IMR-90 (cell line): ENCODE data around the gene IREB2. TPM values are rescaled to one million over a fixed set of nuclear protein-coding genes. Genes with fewer than 3 reads are reported as not detected.

Experiments
- ATAC-seq: fragments of 200-7000 bp; cut with Tn5 transposase; 2 replicates; pipeline ENCODE4 v1.9.1; 2020; ENCODE audit warnings: low read depth, mild to moderate bottlenecking, moderate library complexity
- BruUV-seq: library from RNA; stranded (reverse); fragments of 400-500 nt; replicated peaks from 2 replicates; lab custom pipeline; 2021; lab: Mats Ljungman, UMichigan
- CTCF ChIA-PET: fragments of 300-600 bp; formaldehyde crosslinking; extraction: SDS; loops from one replicate; lab custom pipeline; 2021; ENCODE audit warnings: antibody characterized with exemption; lab: Yijun Ruan, JAX
- POLR2A ChIA-PET: fragments of 300-600 bp; sonication (Branson Sonifier 250); formaldehyde crosslinking; loops from one replicate; lab custom pipeline; 2022; ENCODE audit warnings: antibody characterized with exemption; ENCODE audit not compliant: unreplicated experiment; lab: Charles Lee
- DNase-seq: peaks from one replicate; pipeline ENCODE4 v3.0.0; 2013
- H2AFZ ChIP-seq: replicated peaks from 2 replicates; pipeline ENCODE3; 2013; ENCODE audit warnings: low read length, mild to moderate bottlenecking; ENCODE audit not compliant: poor library complexity
- H2AK5ac ChIP-seq: 2 replicates; pipeline ENCODE4 v1.6.1; 2013; ENCODE audit warnings: low read depth, low read length, inconsistent platforms
- H2AK9ac ChIP-seq: replicated peaks from 2 replicates; pipeline ENCODE3; 2013; ENCODE audit warnings: mild to moderate bottlenecking, low read depth, low read length, moderate library complexity; ENCODE audit not compliant: poor library complexity
- H2BK120ac ChIP-seq: 2 replicates; pipeline ENCODE4 v1.6.1; 2013; ENCODE audit warnings: low read depth, low read length, inconsistent platforms
- H2BK15ac ChIP-seq: 3 replicates; pipeline ENCODE4 v1.6.1; 2013; ENCODE audit warnings: low read depth, low read length, inconsistent platforms
- H2BK20ac ChIP-seq: 2 replicates; pipeline ENCODE4 v1.6.1; 2013; ENCODE audit warnings: low read depth, mild to moderate bottlenecking, inconsistent platforms, low read length, moderate library complexity
- H2BK5ac ChIP-seq: 2 replicates; pipeline ENCODE4 v1.6.1; 2013; ENCODE audit warnings: mild to moderate bottlenecking, low read depth, low read length, inconsistent platforms; ENCODE audit not compliant: poor library complexity, severe bottlenecking
- H3K14ac ChIP-seq: replicated peaks from 2 replicates; pipeline ENCODE4 v1.6.1; 2013; ENCODE audit warnings: low read depth, low read length, inconsistent platforms
- H3K18ac ChIP-seq: 2 replicates; pipeline ENCODE4 v1.6.1; 2013; ENCODE audit warnings: low read depth, low read length, control low read depth
- H3K23ac ChIP-seq: 2 replicates; pipeline ENCODE4 v1.6.1; 2013; ENCODE audit warnings: low read depth, low read length, inconsistent platforms
- H3K27ac ChIP-seq: 2 replicates; pipeline ENCODE4 v1.5.1; 2013; ENCODE audit warnings: mild to moderate bottlenecking, control low read depth, low read length; ENCODE audit not compliant: insufficient read depth
- H3K27me3 ChIP-seq: 2 replicates; pipeline ENCODE4 v1.6.1; 2013; ENCODE audit warnings: low read length; ENCODE audit not compliant: control insufficient read depth, insufficient read depth
- H3K36me3 ChIP-seq: 2 replicates; pipeline ENCODE4 v1.6.1; 2013; ENCODE audit warnings: low read length, mixed read lengths; ENCODE audit not compliant: control insufficient read depth, insufficient read depth
- H3K4ac ChIP-seq: 2 replicates; pipeline ENCODE4 v1.6.1; 2013; ENCODE audit warnings: low read depth, low read length, inconsistent platforms
- H3K4me1 ChIP-seq: 2 replicates; pipeline ENCODE4 v1.6.1; 2013; ENCODE audit warnings: low read length, mixed read lengths; ENCODE audit not compliant: control insufficient read depth, insufficient read depth
- H3K4me2 ChIP-seq: 2 replicates; pipeline ENCODE4 v1.6.1; 2013; ENCODE audit warnings: low read depth, mild to moderate bottlenecking, control low read depth, low read length, moderate library complexity
- H3K4me3 ChIP-seq: 2 replicates; pipeline ENCODE4 v1.5.1; 2013; ENCODE audit warnings: low read depth, mild to moderate bottlenecking, control low read depth, low read length, moderate library complexity; ENCODE audit not compliant: insufficient read depth
- H3K56ac ChIP-seq: 2 replicates; pipeline ENCODE4 v1.6.1; 2013; ENCODE audit warnings: low read length, inconsistent platforms; ENCODE audit not compliant: insufficient read depth; ENCODE audit errors: extremely low read depth
- H3K79me1 ChIP-seq, 2 experiments: 2 replicates each; pipeline ENCODE4 v1.6.1; 2013; ENCODE audit warnings: low read length in 2 of 2, inconsistent platforms in 1 of 2, low read depth in 1 of 2
- H3K9ac ChIP-seq: 2 replicates; pipeline ENCODE4 v1.6.1; 2013; ENCODE audit warnings: low read depth, low read length, control low read depth
- H3K9me1 ChIP-seq: 2 replicates; pipeline ENCODE4 v1.6.1; 2013; ENCODE audit warnings: low read length, inconsistent platforms; ENCODE audit not compliant: insufficient read depth
- H3K9me3 ChIP-seq: 2 replicates; pipeline ENCODE4 v1.6.1; 2013; ENCODE audit warnings: low read length; ENCODE audit not compliant: control insufficient read depth, insufficient read depth
- H4K20me1 ChIP-seq: 2 replicates; pipeline ENCODE4 v1.6.1; 2013; ENCODE audit warnings: low read length, inconsistent platforms; ENCODE audit not compliant: insufficient read depth
- H4K5ac ChIP-seq: 2 replicates; pipeline ENCODE4 v1.6.1; 2013; ENCODE audit warnings: mild to moderate bottlenecking, low read depth, low read length, control low read depth
- H4K8ac ChIP-seq, 2 experiments: 2 replicates each; pipeline ENCODE4 v1.6.1; 2013; ENCODE audit warnings: low read depth in 2 of 2, low read length in 2 of 2, control low read depth in 1 of 2, inconsistent platforms in 1 of 2
- H4K91ac ChIP-seq: 2 replicates; pipeline ENCODE4 v1.6.1; 2013; ENCODE audit warnings: low read depth, low read length, inconsistent platforms; ENCODE audit not compliant: insufficient read depth
- BHLHE40 ChIP-seq: fragments of 150-350 bp; IDR thresholded peaks from 2 replicates; pipeline ENCODE4 v1.6.1; 2016; ENCODE audit warnings: mild to moderate bottlenecking, low read depth, low read length
- CEBPB ChIP-seq: IDR thresholded peaks from 2 replicates; pipeline ENCODE4 v1.6.1; 2012; ENCODE audit warnings: low read depth, low read length, improper control_type of control experiment
- CHD1 ChIP-seq: IDR thresholded peaks from 2 replicates; pipeline ENCODE4 v1.6.1; 2012; ENCODE audit warnings: low read depth, low read length, improper control_type of control experiment
- CTCF ChIP-seq: conservative IDR thresholded peaks from 2 replicates; pipeline ENCODE4 v1.5.1; 2012; ENCODE audit warnings: mild to moderate bottlenecking, low read depth, low read length, improper control_type of control experiment
- FOS ChIP-seq: fragments of 150-350 bp; IDR thresholded peaks from 2 replicates; pipeline ENCODE4 v1.6.1; 2016; ENCODE audit warnings: low read depth, low read length
- MAZ ChIP-seq: IDR thresholded peaks from 2 replicates; pipeline ENCODE4 v1.6.1; 2012; ENCODE audit warnings: low read depth, mild to moderate bottlenecking, low read length, improper control_type of control experiment, moderate library complexity, borderline replicate concordance
- MXI1 ChIP-seq: IDR thresholded peaks from 2 replicates; pipeline ENCODE4 v1.6.1; 2012; ENCODE audit warnings: low read depth, mild to moderate bottlenecking, low read length, moderate library complexity, borderline replicate concordance
- POLR2A ChIP-seq: IDR thresholded peaks from 2 replicates; pipeline ENCODE4 v1.6.1; 2012; ENCODE audit warnings: mild to moderate bottlenecking, low read depth, low read length
- RAD21 ChIP-seq: IDR thresholded peaks from 2 replicates; pipeline ENCODE4 v1.6.1; 2012; ENCODE audit warnings: low read length, improper control_type of control experiment
- RCOR1 ChIP-seq: IDR thresholded peaks from 2 replicates; pipeline ENCODE4 v1.6.1; 2012; ENCODE audit warnings: mild to moderate bottlenecking, low read length, improper control_type of control experiment; ENCODE audit not compliant: insufficient replicate concordance
- RFX5 ChIP-seq: IDR thresholded peaks from 2 replicates; pipeline ENCODE4 v1.8.0; 2012; ENCODE audit warnings: low read depth, mild to moderate bottlenecking, low read length, moderate library complexity
- USF2 ChIP-seq: fragments of 150-350 bp; IDR thresholded peaks from 2 replicates; pipeline ENCODE4 v1.6.1; 2017; ENCODE audit warnings: mild to moderate bottlenecking, antibody characterized with exemption, low read length, low read depth
- WGBS, 2 experiments: methylation state at CpG; one replicate each; pipeline versions ENCODE4 v1.1.5 to v1.1.7; 2013; ENCODE audit warnings: missing lambda C conversion rate in 2 of 2; ENCODE audit not compliant: insufficient read length in 1 of 2; ENCODE audit errors: extremely low coverage in 2 of 2; 5-methylcytosine and 5-hydroxymethylcytosine counted together
- dilution Hi-C: fragments of 300-500 bp; cut with HindIII; formaldehyde crosslinking; loops from one replicate; pipeline ENCODE4 v1.14.3; 2018; ENCODE audit warnings: low sequenced_read_pairs; ENCODE audit not compliant: unreplicated experiment
- in situ Hi-C: fragments of 300-500 bp; cut with MboI; formaldehyde crosslinking; loops from 3 replicates; pipeline ENCODE4 v1.14.3; 2019; ENCODE audit warnings: low sequenced_read_pairs, inconsistent platforms, mixed read lengths
- intact Hi-C: fragments of 100-400 bp; cut with micrococcal nuclease; formaldehyde crosslinking; loops from 2 replicates; pipeline ENCODE4 v1.10.0; 2022
- polyA plus RNA-seq, 3 experiments: library from polyadenylated mRNA; depleted of rRNA; stranded (reverse); fragments of >200 nt; gene quantifications; 2 replicates each; pipeline ENCODE4 v1.2.3, GENCODE V29; 2012; ENCODE audit warnings: low replicate concordance in 1 of 3
- total RNA-seq: library from RNA; depleted of rRNA; stranded (reverse); fragments of >200 nt; gene quantifications from 2 replicates; pipeline ENCODE4 v1.2.3, GENCODE V29; 2012
- TF ChIP-seq, protein P1 (sequence below): fragments of 150-350 bp; IDR thresholded peaks from 2 replicates; pipeline ENCODE4 v1.6.1; 2016; ENCODE audit warnings: low read depth, mild to moderate bottlenecking, low read length, moderate library complexity, borderline replicate concordance

IREB2 gene
- total and polyA plus RNA-seq, 2 of the 4 experiments (the other 2 are of a cell fraction): 12.2 to 13.5 TPM

- H3K79me1 ChIP-seq: peaks cover 3 to 7% of the 10 kb centered on the region in 2 experiments; a peak in 3 of 4 replicates
- TF ChIP-seq CEBPB (no peak), BHLHE40 (no peak), RCOR1 (no peak), CTCF (no peak), USF2 (no peak), FOS (no peak), MAZ (no peak), POLR2A (no peak), RFX5 (no peak), CHD1 (no peak), RAD21 (no peak), MXI1 (no peak)
- TF ChIP-seq, protein P1, sequence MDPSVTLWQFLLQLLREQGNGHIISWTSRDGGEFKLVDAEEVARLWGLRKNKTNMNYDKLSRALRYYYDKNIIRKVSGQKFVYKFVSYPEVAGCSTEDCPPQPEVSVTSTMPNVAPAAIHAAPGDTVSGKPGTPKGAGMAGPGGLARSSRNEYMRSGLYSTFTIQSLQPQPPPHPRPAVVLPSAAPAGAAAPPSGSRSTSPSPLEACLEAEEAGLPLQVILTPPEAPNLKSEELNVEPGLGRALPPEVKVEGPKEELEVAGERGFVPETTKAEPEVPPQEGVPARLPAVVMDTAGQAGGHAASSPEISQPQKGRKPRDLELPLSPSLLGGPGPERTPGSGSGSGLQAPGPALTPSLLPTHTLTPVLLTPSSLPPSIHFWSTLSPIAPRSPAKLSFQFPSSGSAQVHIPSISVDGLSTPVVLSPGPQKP: no peak
- no peak overlapping the region for H3K27ac ChIP-seq
- no peaks in the 10 kb centered on the region for H3K9me1 ChIP-seq
- BruUV-seq: no TSS peak
- 100% methylated on average over 1 of the region's 5 CpGs; no CpG with 5 or more reads in 1 of the 2 experiments for WGBS, 2 experiments
- POLR2A ChIA-PET: no interaction called here
- H4K8ac ChIP-seq: no peak overlapping the region
- no peaks in the 10 kb centered on the region for H3K9me3 ChIP-seq
- no peak overlapping the region for H2AFZ ChIP-seq
- dilution Hi-C loops: no loop called here
- H3K4me2 ChIP-seq: no peak overlapping the region
- H3K9ac ChIP-seq: no peak overlapping the region
- in situ Hi-C loops: no loop called here
- H3K18ac ChIP-seq: no peak overlapping the region
- no peak overlapping the region for H3K23ac ChIP-seq
- H4K20me1 ChIP-seq: no peaks in the 10 kb centered on the region
- H3K14ac ChIP-seq: no peak overlapping the region
- ATAC-seq: no peak
- no peak overlapping the region for H2BK120ac ChIP-seq
- H2BK15ac ChIP-seq: no peak overlapping the region
- no peak overlapping the region for H2AK5ac ChIP-seq
- no peak overlapping the region for H2AK9ac ChIP-seq
- H4K91ac ChIP-seq: no peak overlapping the region
- H3K4ac ChIP-seq: no peak overlapping the region
- H3K4me1 ChIP-seq: no peaks in the 10 kb centered on the region
- CTCF ChIA-PET: no interaction called here
- no peaks in the 10 kb centered on the region for H3K27me3 ChIP-seq
- intact Hi-C loops: no loop called here
- H2BK20ac ChIP-seq: no peak overlapping the region
- DNase-seq: no peak
- peaks cover 39% of the 10 kb centered on the region for H3K36me3 ChIP-seq
- H2BK5ac ChIP-seq: no peak overlapping the region
- H3K4me3 ChIP-seq: no peak overlapping the region
- H4K5ac ChIP-seq: no peak overlapping the region
- no peak overlapping the region for H3K56ac ChIP-seq
Observed at GRCh38 chr15:78477295-78477694, 39.3 kb downstream of the IREB2 start.
